ENCODE results near the gene TCF12.

The TCF12 gene

DNA sequence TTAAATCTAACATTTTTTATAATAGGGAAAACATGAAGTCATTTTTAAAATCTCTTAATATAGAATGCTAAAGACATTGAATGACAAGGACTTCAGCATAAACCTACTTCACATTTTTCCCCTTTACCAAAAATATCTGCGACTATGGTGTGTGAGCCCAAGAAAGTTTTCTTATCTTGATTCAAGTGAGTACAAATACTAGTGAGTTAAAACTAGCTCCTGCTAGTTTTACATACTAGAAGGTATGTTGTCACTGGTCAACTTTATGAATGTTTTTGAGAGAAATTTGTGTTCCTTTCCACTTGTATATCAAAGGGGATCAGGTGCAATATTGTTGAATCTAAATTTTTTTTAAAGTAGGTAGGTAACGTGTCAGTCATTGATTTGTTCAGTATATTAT, 305.4 kb downstream of the TCF12 start:
- H3K36me3 ChIP-seq (ENCODE audit: control insufficient read depth, insufficient read depth, low read length): no peaks in the 10 kb centered on the region
- peaks cover 8% of the 10 kb centered on the region for H3K4me1 ChIP-seq (ENCODE audit: control insufficient read depth, insufficient read depth, low read length)
- no peak overlapping the region for H3K9ac ChIP-seq (ENCODE audit: low read depth, low read length)
- H3K27me3 ChIP-seq (ENCODE audit: control insufficient read depth, insufficient read depth, low read length): no peaks in the 10 kb centered on the region
- H3K9me3 ChIP-seq (ENCODE audit: control insufficient read depth, insufficient read depth, low read length): no peaks in the 10 kb centered on the region
- no peak overlapping the region for H3K4me3 ChIP-seq (ENCODE audit: low read depth, low read length)

DNA sequence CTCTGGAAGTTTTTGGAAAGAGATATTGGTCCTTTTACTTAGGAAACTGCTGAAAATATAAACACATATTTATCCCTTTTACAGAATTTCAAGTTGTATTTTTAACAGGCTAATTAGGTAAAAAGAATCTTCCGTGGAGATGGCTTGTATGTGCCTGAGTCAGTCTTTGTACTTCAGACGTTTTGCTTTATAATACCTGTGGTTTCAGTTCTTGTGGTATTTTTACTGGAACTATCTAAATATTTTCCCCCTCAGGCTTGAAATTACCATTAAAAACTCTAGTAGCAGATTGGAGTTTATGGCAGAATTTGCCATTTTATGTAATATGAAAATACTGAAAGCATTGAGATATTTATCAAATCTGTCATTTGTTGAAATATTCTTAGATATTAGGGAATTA, 306.2 kb downstream of the TCF12 start:
- no peak overlapping the region for H3K4me3 ChIP-seq (ENCODE audit: low read depth, low read length)
- H3K9me3 ChIP-seq (ENCODE audit: control insufficient read depth, insufficient read depth, low read length): no peaks in the 10 kb centered on the region
- H3K36me3 ChIP-seq (ENCODE audit: control insufficient read depth, insufficient read depth, low read length): no peaks in the 10 kb centered on the region
- H3K9ac ChIP-seq (ENCODE audit: low read depth, low read length): no peak overlapping the region
- peaks cover 3% of the 10 kb centered on the region for H3K4me1 ChIP-seq (ENCODE audit: control insufficient read depth, insufficient read depth, low read length)
- H3K27me3 ChIP-seq (ENCODE audit: control insufficient read depth, insufficient read depth, low read length): no peaks in the 10 kb centered on the region

DNA sequence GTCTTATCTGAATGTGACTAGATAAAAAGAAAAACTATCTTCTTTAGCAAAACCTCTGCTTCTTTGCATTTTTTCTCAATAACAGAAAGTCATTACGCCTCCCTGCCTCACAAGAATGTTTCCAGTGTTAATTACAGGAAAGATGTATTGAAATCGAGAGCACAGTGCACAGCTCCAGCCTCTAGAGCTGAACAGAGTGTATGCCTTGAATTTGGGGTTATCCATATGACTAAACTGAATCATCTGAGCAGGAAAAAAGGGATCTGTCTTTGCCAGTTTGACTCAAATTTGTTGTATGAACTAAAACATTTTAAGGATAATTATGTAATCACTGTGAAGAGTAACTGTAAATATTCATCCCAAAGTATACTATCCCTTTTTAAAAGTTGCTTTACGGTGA, 308.7 kb downstream of the TCF12 start:
- peaks cover under 1% of the 10 kb centered on the region for H3K36me3 ChIP-seq (ENCODE audit: control insufficient read depth, insufficient read depth, low read length)
- peaks cover 1% of the 10 kb centered on the region for H3K4me1 ChIP-seq (ENCODE audit: control insufficient read depth, insufficient read depth, low read length)
- H3K9ac ChIP-seq (ENCODE audit: low read depth, low read length): no peak overlapping the region
- H3K9me3 ChIP-seq (ENCODE audit: control insufficient read depth, insufficient read depth, low read length): no peaks in the 10 kb centered on the region
- H3K4me3 ChIP-seq (ENCODE audit: low read depth, low read length): no peak overlapping the region
- no peaks in the 10 kb centered on the region for H3K27me3 ChIP-seq (ENCODE audit: control insufficient read depth, insufficient read depth, low read length)

DNA sequence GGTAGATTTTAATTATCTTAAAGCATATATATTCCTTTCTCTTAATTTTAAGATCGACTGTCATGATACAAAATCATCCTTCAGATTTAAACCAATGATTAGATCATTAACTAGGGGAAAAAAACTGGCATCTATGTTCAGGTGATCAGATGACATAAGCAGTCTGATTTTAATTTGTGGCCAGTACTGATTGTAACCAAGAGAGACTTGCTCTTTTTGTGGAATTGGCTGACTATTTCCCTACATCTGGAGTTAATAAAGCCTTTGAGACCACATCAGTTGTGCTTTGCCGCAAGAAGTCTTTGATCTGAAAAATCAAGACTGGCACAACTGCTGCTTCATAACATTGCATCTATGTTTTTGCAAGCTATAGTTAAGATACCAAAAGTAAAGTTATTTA, 309.5 kb downstream of the TCF12 start:
- Histone ChIP-seq H3K27me3 (ENCODE audit: control insufficient read depth, insufficient read depth, low read length) (no peaks in the 10 kb centered on the region), H3K9me3 (ENCODE audit: control insufficient read depth, insufficient read depth, low read length) (no peaks in the 10 kb centered on the region), H3K4me3 (ENCODE audit: low read depth, low read length) (no peak overlapping the region), H3K9ac (ENCODE audit: low read depth, low read length) (no peak overlapping the region), H3K4me1 (ENCODE audit: control insufficient read depth, insufficient read depth, low read length) (no peaks in the 10 kb centered on the region), H3K36me3 (ENCODE audit: control insufficient read depth, insufficient read depth, low read length) (peaks cover 6% of the 10 kb centered on the region)

DNA sequence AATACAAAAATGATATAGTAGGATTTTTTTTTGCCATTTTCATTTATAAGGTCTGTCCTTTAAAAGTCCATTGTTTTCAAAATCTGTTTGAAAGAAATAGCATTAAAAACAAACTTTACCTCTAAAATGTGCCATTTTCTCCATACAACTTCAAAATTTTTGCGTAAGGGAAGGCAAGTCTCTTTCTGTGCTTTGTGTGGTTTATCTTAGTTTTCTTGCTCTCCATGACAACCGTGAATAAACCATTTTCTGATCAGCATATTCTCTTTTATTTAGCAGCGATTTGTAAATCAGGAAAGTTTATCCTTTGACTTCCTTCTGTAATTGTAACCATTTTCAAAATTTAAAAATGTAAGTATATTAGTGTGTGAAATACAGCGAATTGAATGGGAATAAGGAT, 310.0 kb downstream of the TCF12 start:
- Histone ChIP-seq H3K27me3 (ENCODE audit: control insufficient read depth, insufficient read depth, low read length) (no peaks in the 10 kb centered on the region), H3K4me1 (ENCODE audit: control insufficient read depth, insufficient read depth, low read length) (no peaks in the 10 kb centered on the region), H3K36me3 (ENCODE audit: control insufficient read depth, insufficient read depth, low read length) (peaks cover 6% of the 10 kb centered on the region), H3K9ac (ENCODE audit: low read depth, low read length) (no peak overlapping the region), H3K9me3 (ENCODE audit: control insufficient read depth, insufficient read depth, low read length) (no peaks in the 10 kb centered on the region), H3K4me3 (ENCODE audit: low read depth, low read length) (no peak overlapping the region)

DNA sequence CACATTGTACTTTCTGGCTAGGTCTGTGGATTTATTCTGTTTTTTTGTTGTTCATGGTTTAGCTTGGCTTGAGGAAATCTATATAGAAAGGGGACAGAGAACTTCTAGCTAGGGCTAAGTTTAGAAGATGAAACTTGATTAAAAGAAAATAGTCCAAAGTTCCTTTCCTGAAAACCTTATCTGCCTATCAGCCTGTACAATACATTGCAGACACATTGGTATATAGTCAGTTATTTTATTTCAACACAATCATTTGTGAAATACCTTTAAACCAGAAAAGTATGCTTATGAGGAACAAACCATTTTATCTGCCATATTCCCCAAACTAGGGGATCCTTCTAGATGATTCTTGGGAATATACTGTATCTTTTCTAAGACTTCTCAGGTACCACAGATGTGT, 310.6 kb downstream of the TCF12 start:
- no peaks in the 10 kb centered on the region for H3K4me1 ChIP-seq (ENCODE audit: control insufficient read depth, insufficient read depth, low read length)

DNA sequence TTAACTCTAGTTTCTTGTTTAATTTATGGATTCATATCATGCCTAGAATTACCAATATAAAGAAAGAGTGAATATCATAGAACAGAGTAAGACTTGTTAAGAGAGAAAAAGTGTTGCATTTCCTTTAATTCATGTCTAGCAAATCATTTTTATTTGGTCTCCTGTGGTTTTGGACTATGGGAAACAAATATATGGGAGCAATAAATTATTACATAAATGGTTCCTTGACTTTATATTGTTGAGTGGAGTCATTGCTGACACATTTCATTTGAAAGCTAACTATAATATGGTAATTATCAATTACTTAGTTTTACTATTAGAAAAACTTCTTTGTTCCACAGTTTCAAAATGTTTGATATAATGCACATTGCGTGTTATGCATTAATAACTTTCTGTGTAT, 313.1 kb downstream of the TCF12 start:
- Histone ChIP-seq H3K9me3 (ENCODE audit: control insufficient read depth, insufficient read depth, low read length) (no peaks in the 10 kb centered on the region), H3K9ac (ENCODE audit: low read depth, low read length) (no peak overlapping the region), H3K4me3 (ENCODE audit: low read depth, low read length) (no peak overlapping the region), H3K4me1 (ENCODE audit: control insufficient read depth, insufficient read depth, low read length) (peaks cover 2% of the 10 kb centered on the region), H3K27me3 (ENCODE audit: control insufficient read depth, insufficient read depth, low read length) (no peaks in the 10 kb centered on the region), H3K36me3 (ENCODE audit: control insufficient read depth, insufficient read depth, low read length) (peaks cover 6% of the 10 kb centered on the region)

More for the DNA sequence above, 310.6 kb downstream of the TCF12 start:
- Histone ChIP-seq H3K9me3 (ENCODE audit: control insufficient read depth, insufficient read depth, low read length) (no peaks in the 10 kb centered on the region), H3K36me3 (ENCODE audit: control insufficient read depth, insufficient read depth, low read length) (peaks cover 6% of the 10 kb centered on the region), H3K9ac (ENCODE audit: low read depth, low read length) (no peak overlapping the region), H3K4me3 (ENCODE audit: low read depth, low read length) (no peak overlapping the region), H3K27me3 (ENCODE audit: control insufficient read depth, insufficient read depth, low read length) (no peaks in the 10 kb centered on the region)

DNA sequence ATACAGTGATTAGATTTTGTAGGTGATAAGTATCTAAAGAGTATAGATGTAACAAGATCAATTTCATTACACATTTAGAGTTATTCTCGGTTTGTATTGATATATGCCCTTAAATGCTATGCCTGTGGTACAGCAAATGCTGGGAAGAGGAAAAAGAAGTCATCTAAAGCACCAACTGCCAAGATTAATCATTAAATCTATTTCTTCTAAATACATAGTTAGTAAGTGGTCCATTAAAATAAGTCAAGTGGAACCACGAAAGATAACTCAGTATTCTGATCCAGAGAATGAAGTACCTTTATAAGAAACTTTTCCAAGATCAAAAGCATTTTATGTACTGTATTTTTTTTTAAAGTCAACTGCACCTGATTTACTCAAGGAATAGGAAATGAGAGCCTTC, 315.7 kb downstream of the TCF12 start:
- Histone ChIP-seq H3K4me3 (ENCODE audit: low read depth, low read length) (no peak overlapping the region), H3K36me3 (ENCODE audit: control insufficient read depth, insufficient read depth, low read length) (peaks cover 6% of the 10 kb centered on the region), H3K4me1 (ENCODE audit: control insufficient read depth, insufficient read depth, low read length) (peaks cover 2% of the 10 kb centered on the region), H3K9ac (ENCODE audit: low read depth, low read length) (no peak overlapping the region), H3K27me3 (ENCODE audit: control insufficient read depth, insufficient read depth, low read length) (no peaks in the 10 kb centered on the region), H3K9me3 (ENCODE audit: control insufficient read depth, insufficient read depth, low read length) (no peaks in the 10 kb centered on the region)

DNA sequence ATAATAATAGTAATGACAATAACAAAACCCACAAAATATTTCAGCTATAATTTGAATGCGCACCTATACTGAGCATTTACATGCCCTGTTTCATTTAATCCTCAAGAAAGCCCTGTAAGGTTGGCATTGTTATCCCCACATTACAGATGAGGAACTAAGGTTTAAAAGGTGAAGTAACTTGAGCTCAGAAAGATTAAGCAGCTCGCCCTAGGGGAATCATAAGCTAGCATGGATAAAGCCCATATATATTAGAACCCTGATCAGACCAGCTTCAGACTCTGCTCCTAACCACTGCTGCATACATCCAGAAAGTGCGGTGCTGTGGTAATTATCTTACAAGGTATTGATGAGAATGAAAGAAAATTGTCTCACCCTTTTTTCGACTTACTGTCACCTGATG, 316.7 kb downstream of the TCF12 start:
- Histone ChIP-seq H3K27me3 (ENCODE audit: control insufficient read depth, insufficient read depth, low read length) (no peaks in the 10 kb centered on the region), H3K4me3 (ENCODE audit: low read depth, low read length) (no peak overlapping the region), H3K9ac (ENCODE audit: low read depth, low read length) (no peak overlapping the region), H3K36me3 (ENCODE audit: control insufficient read depth, insufficient read depth, low read length) (peaks cover 6% of the 10 kb centered on the region), H3K9me3 (ENCODE audit: control insufficient read depth, insufficient read depth, low read length) (no peaks in the 10 kb centered on the region), H3K4me1 (ENCODE audit: control insufficient read depth, insufficient read depth, low read length) (peaks cover 2% of the 10 kb centered on the region)

DNA sequence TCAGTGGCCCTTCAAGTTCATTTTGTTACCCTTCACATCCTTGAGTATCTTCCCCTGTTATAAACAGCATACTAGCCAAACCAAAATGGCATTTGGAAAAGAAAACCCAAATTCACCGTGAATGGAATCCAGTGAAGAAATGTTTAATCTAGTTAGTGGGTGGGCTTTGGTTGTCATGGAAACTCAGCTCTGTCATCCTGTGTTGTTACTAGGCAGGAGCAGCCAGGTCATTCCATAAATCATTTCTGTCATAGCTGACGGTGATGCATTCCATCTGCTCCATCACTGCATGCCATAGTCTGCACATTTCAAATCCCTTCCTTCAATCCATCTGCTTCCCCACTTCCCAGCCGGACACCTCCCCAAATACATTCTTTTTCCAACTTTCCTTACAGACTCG, 317.4 kb downstream of the TCF12 start:
- Histone ChIP-seq H3K4me1 (ENCODE audit: control insufficient read depth, insufficient read depth, low read length) (peaks cover 2% of the 10 kb centered on the region), H3K9ac (ENCODE audit: low read depth, low read length) (no peak overlapping the region), H3K9me3 (ENCODE audit: control insufficient read depth, insufficient read depth, low read length) (no peaks in the 10 kb centered on the region), H3K4me3 (ENCODE audit: low read depth, low read length) (no peak overlapping the region), H3K27me3 (ENCODE audit: control insufficient read depth, insufficient read depth, low read length) (no peaks in the 10 kb centered on the region), H3K36me3 (ENCODE audit: control insufficient read depth, insufficient read depth, low read length) (peaks cover 6% of the 10 kb centered on the region)

DNA sequence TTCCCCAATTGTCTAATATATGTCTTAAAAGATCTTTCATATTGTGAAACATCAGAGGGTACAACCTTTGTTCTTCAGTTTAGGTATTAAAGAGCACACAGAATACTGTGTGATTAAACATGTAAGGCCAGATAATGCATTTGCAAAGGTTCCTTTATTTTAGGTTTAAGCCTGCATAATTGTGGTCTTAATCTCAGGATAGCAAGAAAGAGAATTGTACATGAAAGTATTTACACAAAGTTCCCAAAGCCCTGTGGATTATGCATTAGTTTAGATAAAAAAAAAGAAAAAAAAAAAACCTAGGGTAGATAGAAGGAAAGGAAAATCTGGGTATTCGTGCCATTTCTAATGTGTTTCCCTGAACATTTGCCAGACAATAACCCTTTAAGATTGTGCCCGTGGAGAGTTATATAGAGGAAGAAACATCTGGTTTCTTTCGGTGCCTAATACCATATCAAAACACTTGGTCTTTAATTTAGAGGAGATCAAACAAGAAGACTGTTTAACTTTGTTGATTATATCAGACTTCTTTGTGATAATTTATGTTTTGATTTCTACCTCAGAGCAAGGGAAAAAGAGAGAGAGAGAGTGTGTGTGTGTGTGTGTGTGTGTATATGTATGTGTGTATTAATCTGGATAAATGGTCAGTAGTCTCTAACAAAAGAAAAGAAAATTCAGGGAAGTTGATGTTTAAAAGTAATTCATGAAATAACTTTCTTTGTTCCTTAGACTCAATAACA, 318.3 kb downstream of the TCF12 start:
- Histone ChIP-seq H3K9ac (ENCODE audit: low read depth, low read length) (no peak overlapping the region), H3K27me3 (ENCODE audit: control insufficient read depth, insufficient read depth, low read length) (no peaks in the 10 kb centered on the region), H3K36me3 (ENCODE audit: control insufficient read depth, insufficient read depth, low read length) (peaks cover 6% of the 10 kb centered on the region), H3K4me3 (ENCODE audit: low read depth, low read length) (no peak overlapping the region), H3K9me3 (ENCODE audit: control insufficient read depth, insufficient read depth, low read length) (no peaks in the 10 kb centered on the region), H3K4me1 (ENCODE audit: control insufficient read depth, insufficient read depth, low read length) (peaks cover 2% of the 10 kb centered on the region)

DNA sequence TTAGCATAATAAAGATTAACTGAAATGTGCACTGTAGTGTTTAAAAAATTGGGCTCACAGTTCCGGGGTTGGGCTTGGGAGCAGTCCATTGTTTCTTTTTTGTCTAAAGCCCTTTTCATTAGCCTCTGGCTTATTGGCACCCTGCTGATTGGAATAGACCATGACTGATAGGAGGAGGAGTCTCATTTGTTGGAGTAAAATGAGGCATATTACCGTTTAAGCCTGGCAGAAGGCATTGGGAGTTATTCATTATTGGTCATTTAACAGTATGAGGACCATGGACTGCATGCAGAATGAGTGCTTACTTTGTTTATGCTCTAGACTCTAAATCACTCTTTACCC, 318.8 kb downstream of the TCF12 start:
- Histone ChIP-seq H3K9me3 (ENCODE audit: control insufficient read depth, insufficient read depth, low read length) (no peaks in the 10 kb centered on the region), H3K4me1 (ENCODE audit: control insufficient read depth, insufficient read depth, low read length) (peaks cover 2% of the 10 kb centered on the region), H3K27me3 (ENCODE audit: control insufficient read depth, insufficient read depth, low read length) (no peaks in the 10 kb centered on the region), H3K9ac (ENCODE audit: low read depth, low read length) (no peak overlapping the region), H3K4me3 (ENCODE audit: low read depth, low read length) (no peak overlapping the region), H3K36me3 (ENCODE audit: control insufficient read depth, insufficient read depth, low read length) (peaks cover 4% of the 10 kb centered on the region)
